Measurements from ENCODE around the gene ELF2.

The ELF2 gene

DNA sequence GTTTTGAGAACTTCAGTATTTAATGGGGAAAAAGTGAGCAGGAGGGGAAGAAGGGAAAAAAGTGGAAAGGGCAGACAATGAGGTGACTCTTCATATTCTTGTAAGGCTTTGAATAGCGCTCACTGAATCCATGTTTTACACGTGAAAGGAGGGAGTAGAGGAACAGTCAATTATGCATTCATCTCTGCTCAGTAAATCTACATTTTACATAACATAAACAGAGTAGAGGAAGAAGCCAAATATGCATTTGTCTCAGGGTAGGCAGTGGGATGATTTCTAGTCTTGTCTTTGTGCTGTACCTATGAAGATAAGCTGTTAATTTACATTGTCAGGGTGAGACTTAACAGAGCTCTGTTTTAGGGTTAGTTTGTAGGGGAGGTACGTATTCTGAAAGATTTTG is 19.4 kb upstream of the ELF2 start:
- Histone ChIP-seq H3K27me3 (no peaks in the 10 kb centered on the region), H3K27ac (no peak overlapping the region), H3K4me3 (ENCODE audit: low read depth in 1 of 2, low read length in 1 of 2) (no peak overlapping the region), H3K9me3 (no peaks in the 10 kb centered on the region), H3K36me3 (no peaks in the 10 kb centered on the region), H3K4me1 (ENCODE audit: control insufficient read depth in 1 of 2, insufficient read depth in 1 of 2, low read depth in 1 of 2, low read length in 1 of 2) (no peaks in the 10 kb centered on the region)
- TF ChIP-seq, protein P1, sequence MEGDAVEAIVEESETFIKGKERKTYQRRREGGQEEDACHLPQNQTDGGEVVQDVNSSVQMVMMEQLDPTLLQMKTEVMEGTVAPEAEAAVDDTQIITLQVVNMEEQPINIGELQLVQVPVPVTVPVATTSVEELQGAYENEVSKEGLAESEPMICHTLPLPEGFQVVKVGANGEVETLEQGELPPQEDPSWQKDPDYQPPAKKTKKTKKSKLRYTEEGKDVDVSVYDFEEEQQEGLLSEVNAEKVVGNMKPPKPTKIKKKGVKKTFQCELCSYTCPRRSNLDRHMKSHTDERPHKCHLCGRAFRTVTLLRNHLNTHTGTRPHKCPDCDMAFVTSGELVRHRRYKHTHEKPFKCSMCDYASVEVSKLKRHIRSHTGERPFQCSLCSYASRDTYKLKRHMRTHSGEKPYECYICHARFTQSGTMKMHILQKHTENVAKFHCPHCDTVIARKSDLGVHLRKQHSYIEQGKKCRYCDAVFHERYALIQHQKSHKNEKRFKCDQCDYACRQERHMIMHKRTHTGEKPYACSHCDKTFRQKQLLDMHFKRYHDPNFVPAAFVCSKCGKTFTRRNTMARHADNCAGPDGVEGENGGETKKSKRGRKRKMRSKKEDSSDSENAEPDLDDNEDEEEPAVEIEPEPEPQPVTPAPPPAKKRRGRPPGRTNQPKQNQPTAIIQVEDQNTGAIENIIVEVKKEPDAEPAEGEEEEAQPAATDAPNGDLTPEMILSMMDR (IDR thresholded peaks at IDR 0.05), result no peak

DNA sequence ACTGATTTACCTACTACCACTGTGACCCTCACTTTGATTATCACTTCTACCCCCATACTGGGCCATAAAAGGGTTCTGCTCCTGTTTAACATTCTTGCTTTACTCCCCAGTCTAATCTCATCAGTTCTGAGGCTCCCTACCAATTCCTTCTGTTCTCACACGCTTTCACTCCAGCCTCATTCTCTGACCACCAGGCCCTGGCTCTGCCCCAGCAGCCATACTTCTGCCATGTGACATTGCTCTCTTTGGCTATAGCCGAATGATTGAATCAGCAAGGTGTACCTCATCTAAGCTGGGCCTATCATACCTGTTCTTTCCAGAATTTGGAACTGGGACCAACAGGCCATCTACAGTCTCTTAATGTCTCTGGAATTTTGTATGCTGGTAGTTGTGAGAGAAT is 14.4 kb upstream of the ELF2 start:
- no peaks in the 10 kb centered on the region for H3K36me3 ChIP-seq
- H3K9me3 ChIP-seq, result no peaks in the 10 kb centered on the region
- peaks cover 28 to 31% of the 10 kb centered on the region in 2 experiments for H3K4me1 ChIP-seq (ENCODE audit: control insufficient read depth in 1 of 2, insufficient read depth in 1 of 2, low read depth in 1 of 2, low read length in 1 of 2)
- H3K4me3 ChIP-seq (ENCODE audit: low read depth in 1 of 2, low read length in 1 of 2), result no peak overlapping the region
- TF ChIP-seq, protein P1 (IDR thresholded peaks at IDR 0.05), result no peak
- H3K27ac ChIP-seq, result no peak overlapping the region
- no peaks in the 10 kb centered on the region for H3K27me3 ChIP-seq

DNA sequence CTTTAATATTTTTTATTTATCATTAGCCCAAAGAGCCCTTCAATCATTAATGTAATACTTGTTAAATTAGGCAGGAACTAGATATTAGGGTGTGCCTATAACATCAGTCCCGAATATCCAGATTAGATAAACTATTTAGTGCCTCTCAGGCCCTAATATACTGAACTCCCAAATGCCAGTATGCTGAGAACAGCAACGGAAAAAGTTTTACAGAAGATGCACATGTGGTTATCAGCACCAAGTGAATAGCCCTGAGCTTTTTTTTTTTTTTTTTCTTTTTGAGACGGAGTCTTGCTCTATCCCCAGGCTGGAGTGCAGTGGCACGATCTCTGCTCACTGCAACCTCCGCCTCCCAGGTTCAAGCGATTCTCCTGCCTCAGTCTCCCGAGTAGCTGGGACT is 13.0 kb upstream of the ELF2 start:
- TF ChIP-seq, protein P1 (IDR thresholded peaks at IDR 0.05), result no peak
- H3K27me3 ChIP-seq, result no peaks in the 10 kb centered on the region
- peak overlapping the region; percentile 90 for H3K27ac ChIP-seq
- no peaks in the 10 kb centered on the region for H3K36me3 ChIP-seq
- no peaks in the 10 kb centered on the region for H3K9me3 ChIP-seq
- H3K4me3 ChIP-seq (ENCODE audit: low read depth in 1 of 2, low read length in 1 of 2), result peak overlapping the region in 1 of 2 experiments; percentile 49
- H3K4me1 ChIP-seq (ENCODE audit: control insufficient read depth in 1 of 2, insufficient read depth in 1 of 2, low read depth in 1 of 2, low read length in 1 of 2), result peaks cover 28 to 31% of the 10 kb centered on the region in 2 experiments

DNA sequence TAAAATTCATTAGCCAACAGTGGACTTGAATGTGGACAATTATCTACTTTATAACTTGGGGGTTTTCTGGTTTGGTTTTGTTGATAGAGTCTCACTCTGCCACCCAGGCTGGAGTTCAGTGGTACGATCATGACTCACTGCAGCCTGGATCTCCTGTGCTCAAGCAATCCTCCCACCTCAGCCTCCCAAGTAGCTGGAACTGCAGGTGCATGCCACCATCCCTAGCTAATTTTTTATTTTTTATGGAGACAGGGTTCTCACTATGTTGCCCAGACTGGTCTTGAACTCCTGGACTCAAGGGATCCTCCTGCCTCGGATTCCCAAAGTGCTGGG is 12.4 kb upstream of the ELF2 start:
- no peaks in the 10 kb centered on the region for H3K9me3 ChIP-seq
- peak overlapping the region; percentile 9 to 49 for H3K4me3 ChIP-seq (ENCODE audit: low read depth in 1 of 2, low read length in 1 of 2)
- peaks cover 28 to 31% of the 10 kb centered on the region in 2 experiments for H3K4me1 ChIP-seq (ENCODE audit: control insufficient read depth in 1 of 2, insufficient read depth in 1 of 2, low read depth in 1 of 2, low read length in 1 of 2)
- peak overlapping the region; percentile 90 for H3K27ac ChIP-seq
- TF ChIP-seq, protein P1 (IDR thresholded peaks at IDR 0.05), result no peak
- H3K27me3 ChIP-seq, result no peaks in the 10 kb centered on the region
- no peaks in the 10 kb centered on the region for H3K36me3 ChIP-seq

DNA sequence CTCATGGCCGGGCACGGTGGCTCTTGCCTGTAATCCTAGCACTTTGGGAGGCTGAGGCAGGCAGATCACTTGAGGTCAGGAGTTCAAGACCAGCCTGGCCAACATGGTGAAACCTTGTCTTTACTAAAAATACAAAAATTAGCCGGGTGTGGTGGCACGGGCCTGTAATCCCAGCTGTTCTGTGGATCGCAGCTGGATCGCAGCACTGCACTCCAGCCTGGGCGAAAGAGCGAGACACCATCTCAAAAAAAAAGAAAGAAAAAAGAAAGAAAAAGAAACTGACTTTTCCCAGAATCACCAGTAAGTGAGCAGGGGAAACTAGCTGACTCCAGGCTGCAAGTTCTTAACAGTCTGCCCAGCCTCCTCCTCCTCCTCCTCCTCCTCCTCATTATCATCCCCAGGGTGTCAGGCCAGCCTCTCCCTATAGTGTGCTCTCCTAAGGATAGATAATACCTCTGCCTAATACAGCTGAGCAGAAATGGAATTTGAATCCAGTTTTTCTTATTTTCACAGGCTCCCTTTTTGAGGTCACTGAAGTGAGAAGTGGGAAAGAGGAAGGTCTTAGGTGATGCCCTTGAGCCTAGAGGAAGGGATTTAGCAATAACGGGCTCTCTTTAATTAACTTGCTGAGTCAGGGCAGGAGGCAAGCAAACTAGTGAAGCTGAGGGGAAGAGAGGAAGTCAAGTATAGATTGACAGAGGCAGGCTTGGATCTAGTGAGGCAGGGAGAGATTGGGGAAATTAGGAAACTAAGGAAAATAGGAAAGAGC is 11.8 kb upstream of the ELF2 start:
- Histone ChIP-seq H3K27ac (peak overlapping the region; percentile 90), H3K4me3 (ENCODE audit: low read depth in 1 of 2, low read length in 1 of 2) (peak overlapping the region; percentile 23 to 49), H3K36me3 (no peaks in the 10 kb centered on the region), H3K27me3 (no peaks in the 10 kb centered on the region), H3K9me3 (no peaks in the 10 kb centered on the region), H3K4me1 (ENCODE audit: control insufficient read depth in 1 of 2, insufficient read depth in 1 of 2, low read depth in 1 of 2, low read length in 1 of 2) (peaks cover 28 to 31% of the 10 kb centered on the region in 2 experiments)
- TF ChIP-seq, protein P1 (IDR thresholded peaks at IDR 0.05), result no peak
